ENCODE measurements around the gene ALDOC. TPM values are rescaled to one million over a fixed set of nuclear protein-coding genes. Genes with fewer than 3 reads are reported as not detected.

The ALDOC gene
- total and polyA plus RNA-seq, 2 experiments from 2014 or later, result 33.5 to 157 TPM

DNA sequence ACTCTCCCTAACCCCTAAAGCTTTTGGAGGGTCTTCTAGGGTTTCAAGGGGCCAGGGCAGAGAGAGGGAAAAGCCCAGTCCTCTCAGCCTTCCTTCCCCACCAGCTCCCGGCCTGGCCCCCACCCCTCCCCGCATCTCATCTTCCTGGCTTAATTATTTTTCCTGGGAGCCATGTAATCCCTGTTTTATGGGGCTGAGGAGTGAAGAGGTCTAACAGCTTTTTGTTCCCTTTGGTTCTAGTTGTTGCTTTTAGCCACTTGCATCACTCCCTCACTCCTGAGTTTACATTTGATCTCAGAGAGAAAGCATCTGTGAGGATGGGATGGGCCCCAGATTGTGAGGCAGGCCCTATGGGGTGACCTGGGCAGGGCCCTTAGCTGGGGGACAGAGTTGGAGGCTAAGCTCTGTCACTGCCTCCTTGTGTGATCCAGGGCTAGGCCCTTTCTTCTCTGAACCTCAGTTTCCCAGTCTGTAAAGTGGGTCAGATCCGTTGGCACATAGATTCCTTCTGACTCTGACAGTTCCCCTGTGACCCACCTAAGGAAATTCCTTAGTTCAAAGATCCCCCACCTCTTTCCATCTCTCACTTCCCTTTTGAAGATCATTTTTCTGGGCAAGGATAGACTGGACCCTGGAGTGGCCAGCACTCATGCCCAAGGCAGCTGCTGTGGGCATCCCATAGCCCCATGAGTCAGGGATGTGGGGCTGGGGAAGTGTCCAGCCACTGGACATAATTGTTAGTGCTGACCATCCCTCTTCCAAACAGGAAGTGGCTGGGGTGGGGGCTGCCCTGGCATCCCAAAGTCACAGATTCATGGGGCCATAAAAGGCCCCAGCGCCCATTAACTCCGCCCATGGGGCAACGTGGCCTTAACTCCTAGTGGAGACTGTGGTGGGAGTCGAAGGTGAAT lies 44.4 kb downstream of the ALDOC start:
- no peaks in the 10 kb centered on the region; the same call in 1 of the 2 replicates for H3K4me1 ChIP-seq (ENCODE audit: insufficient read depth)
- no peak overlapping the region for H2AFZ ChIP-seq
- no peaks in the 10 kb centered on the region for H3F3A ChIP-seq (replicated peaks; ENCODE audit: low read depth)
- H3K27ac ChIP-seq (ENCODE audit: low read depth), result no peak overlapping the region
- H3K4me3 Mint-ChIP-seq, result no peak overlapping the region
- H3K27me3 ChIP-seq (ENCODE audit: insufficient read depth), result no peaks in the 10 kb centered on the region
- no peak overlapping the region for H3K4me2 ChIP-seq
- no peak overlapping the region for H3K27ac Mint-ChIP-seq
- ATAC-seq (no peak), DNase-seq (ENCODE audit: low spot score) (no peak)
- no peaks in the 10 kb centered on the region for H3K79me2 ChIP-seq (replicated peaks; ENCODE audit: insufficient read depth)
- no peak overlapping the region for H3K4me3 ChIP-seq
- peaks cover 10% of the 10 kb centered on the region for H3K27me3 Mint-ChIP-seq (ENCODE audit: insufficient read depth, low read depth, poor library complexity)
- H4K20me1 ChIP-seq (replicated peaks; ENCODE audit: insufficient read depth), result no peaks in the 10 kb centered on the region
- no peak for TF ChIP-seq ZNF114 (CRISPR knock-in tag; IDR thresholded peaks at IDR 0.05)
- 0 out of 3 replicates have a peak, but pooled peaks cover 3% of the 10 kb centered on the region for H3K4me1 Mint-ChIP-seq
- no peaks in the 10 kb centered on the region; the same call in 2 of the 3 replicates for H3K9me3 Mint-ChIP-seq
- H3K9me2 ChIP-seq (ENCODE audit: insufficient read depth), result no peaks in the 10 kb centered on the region
- H3K36me3 Mint-ChIP-seq (ENCODE audit: low read depth), result no peaks in the 10 kb centered on the region
- no peaks in the 10 kb centered on the region for H3K36me3 ChIP-seq (ENCODE audit: insufficient read depth)

GRCh38 chr17:28530926-28531325 lies 45.8 kb downstream of the ALDOC start:
- no peak overlapping the region for H3K27ac Mint-ChIP-seq
- no peaks in the 10 kb centered on the region; the same call in 2 of the 3 replicates for H3K9me3 Mint-ChIP-seq
- peaks cover 14% of the 10 kb centered on the region for H3K27me3 Mint-ChIP-seq (ENCODE audit: insufficient read depth, low read depth, poor library complexity)

DNA sequence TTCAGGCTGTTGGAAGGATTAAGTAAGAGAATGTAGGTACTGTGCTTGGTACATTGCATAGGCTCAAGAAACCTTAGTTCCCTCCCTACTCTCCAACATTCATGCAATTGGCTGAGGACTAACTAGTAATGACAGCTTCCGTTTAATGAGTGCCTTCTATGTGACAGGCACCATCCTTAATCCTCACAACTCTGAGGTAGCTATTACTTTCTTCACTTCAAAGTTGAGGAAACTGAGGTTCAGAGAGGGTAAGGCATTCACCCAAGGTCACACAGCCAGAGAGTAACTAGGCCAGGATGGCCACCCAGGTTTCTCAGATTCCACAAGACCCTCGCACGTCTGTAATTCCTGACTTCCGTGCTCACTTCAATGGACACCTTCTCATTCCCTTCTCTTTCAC lies 46.4 kb downstream of the ALDOC start:
- H3K9me2 ChIP-seq (ENCODE audit: insufficient read depth), result no peaks in the 10 kb centered on the region
- DNase-seq (ENCODE audit: low spot score) (no peak), ATAC-seq (no peak)
- Mint-ChIP-seq H3K9me3 (no peaks in the 10 kb centered on the region; the same call in 2 of the 3 replicates), H3K27ac (no peak overlapping the region), H3K27me3 (ENCODE audit: insufficient read depth, low read depth, poor library complexity) (peaks cover 14% of the 10 kb centered on the region), H3K4me3 (no peak overlapping the region), H3K4me1 (0 out of 3 replicates have a peak, but pooled peaks cover 3% of the 10 kb centered on the region), H3K36me3 (ENCODE audit: low read depth) (no peaks in the 10 kb centered on the region)
- H3K36me3 ChIP-seq (ENCODE audit: insufficient read depth), result no peaks in the 10 kb centered on the region
- no peak overlapping the region for H3K27ac ChIP-seq (ENCODE audit: low read depth)
- no peak overlapping the region for H2AFZ ChIP-seq
- H3K4me1 ChIP-seq (ENCODE audit: insufficient read depth), result no peaks in the 10 kb centered on the region
- no peaks in the 10 kb centered on the region for H4K20me1 ChIP-seq (replicated peaks; ENCODE audit: insufficient read depth)
- H3K79me2 ChIP-seq (replicated peaks; ENCODE audit: insufficient read depth), result no peaks in the 10 kb centered on the region
- H3K4me2 ChIP-seq, result no peak overlapping the region
- no peaks in the 10 kb centered on the region for H3K27me3 ChIP-seq (ENCODE audit: insufficient read depth)
- TF ChIP-seq ZNF114 (CRISPR knock-in tag; IDR thresholded peaks at IDR 0.05), result no peak
- H3F3A ChIP-seq (replicated peaks; ENCODE audit: low read depth), result no peaks in the 10 kb centered on the region
- H3K4me3 ChIP-seq, result no peak overlapping the region

More at GRCh38 chr17:28530926-28531325, 45.8 kb downstream of the ALDOC start:
- H3K4me1 ChIP-seq (ENCODE audit: insufficient read depth), result no peaks in the 10 kb centered on the region; the same call in 1 of the 2 replicates
- no peaks in the 10 kb centered on the region for H4K20me1 ChIP-seq (replicated peaks; ENCODE audit: insufficient read depth)
- Mint-ChIP-seq H3K36me3 (ENCODE audit: low read depth) (no peaks in the 10 kb centered on the region), H3K4me3 (no peak overlapping the region), H3K4me1 (0 out of 3 replicates have a peak, but pooled peaks cover 3% of the 10 kb centered on the region)
- H3F3A ChIP-seq (replicated peaks; ENCODE audit: low read depth), result no peaks in the 10 kb centered on the region
- no peak overlapping the region for H3K27ac ChIP-seq (ENCODE audit: low read depth)
- no peak for TF ChIP-seq ETS1 (IDR thresholded peaks at IDR 0.05)
- no peak for TF ChIP-seq POLR2AphosphoS5 (IDR thresholded peaks at IDR 0.05; ENCODE audit: low read depth)
- TF ChIP-seq NANOG (IDR thresholded peaks at IDR 0.05; ENCODE audit: borderline replicate concordance), result no peak
- H3K79me2 ChIP-seq (replicated peaks; ENCODE audit: insufficient read depth), result no peaks in the 10 kb centered on the region
- no peak overlapping the region for H2AFZ ChIP-seq
- no peaks in the 10 kb centered on the region for H3K36me3 ChIP-seq (ENCODE audit: insufficient read depth)
- ATAC-seq, result no peak
- H3K4me2 ChIP-seq, result no peak overlapping the region
- H3K4me3 ChIP-seq, result no peak overlapping the region
- DNase-seq (ENCODE audit: low spot score), result no peak
- H3K9me2 ChIP-seq (ENCODE audit: insufficient read depth), result no peaks in the 10 kb centered on the region
- H3K27me3 ChIP-seq (ENCODE audit: insufficient read depth), result no peaks in the 10 kb centered on the region
